ENCODE results near the gene CD47.

CD47 gene

DNA sequence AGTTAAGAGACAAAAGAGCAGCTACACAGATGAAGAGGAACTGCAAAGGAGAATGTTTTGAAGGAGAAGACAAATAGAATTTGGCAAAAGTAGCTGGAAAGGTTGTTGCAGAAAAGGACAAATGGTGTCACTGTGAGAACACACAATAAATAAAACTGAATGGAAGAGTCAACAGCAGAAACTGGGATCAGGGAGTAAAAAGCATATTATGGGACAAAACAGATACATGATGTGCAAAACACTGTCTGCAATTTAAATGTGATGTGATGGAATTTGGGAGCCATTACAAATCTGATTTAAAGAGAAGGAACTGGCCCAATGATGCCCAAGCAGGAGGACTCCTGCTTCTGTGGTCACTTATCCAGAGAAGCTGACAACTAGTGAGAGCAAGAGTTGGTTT is 46.1 kb downstream of the CD47 start:
- no peak for DNase-seq

DNA sequence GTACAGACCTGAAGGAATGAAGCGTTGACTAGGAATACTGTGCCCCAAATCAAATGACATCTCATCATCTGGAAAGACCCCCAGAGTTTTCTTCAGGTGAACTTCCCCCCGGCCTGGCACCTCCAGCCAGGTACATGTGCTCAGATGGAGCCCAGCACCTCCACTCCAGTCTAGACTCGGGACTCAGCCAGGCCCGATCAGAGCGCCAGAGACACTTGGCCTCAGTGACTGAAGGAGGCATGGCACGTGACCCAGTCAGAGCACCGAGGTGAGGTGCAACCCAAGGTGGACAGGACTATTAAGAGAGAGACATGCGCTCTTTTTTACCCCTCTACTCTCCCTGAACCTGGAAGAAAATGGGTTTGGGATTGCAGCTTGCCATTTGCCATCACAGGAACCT is 48.5 kb downstream of the CD47 start:
- DNase-seq = no peak

DNA sequence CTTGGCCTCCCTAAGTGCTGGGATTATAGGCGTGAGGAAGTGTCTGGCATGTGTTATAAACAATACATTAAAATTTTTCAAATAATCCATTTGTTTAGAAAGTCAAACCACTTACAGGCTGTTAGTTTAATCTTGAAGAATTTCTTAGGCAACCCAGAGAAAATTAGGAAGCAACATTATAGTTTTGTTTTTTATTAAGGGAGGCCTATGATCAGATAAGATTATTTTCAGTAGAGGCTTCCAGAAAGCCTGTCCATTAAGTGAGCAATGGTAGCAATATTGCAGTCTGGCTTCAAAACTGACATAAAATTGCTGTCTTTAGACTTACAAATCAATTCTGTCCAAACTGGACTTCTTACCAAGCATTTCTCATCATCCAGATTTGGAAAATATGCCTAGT is 49.6 kb downstream of the CD47 start:
- DNase-seq = no peak

DNA sequence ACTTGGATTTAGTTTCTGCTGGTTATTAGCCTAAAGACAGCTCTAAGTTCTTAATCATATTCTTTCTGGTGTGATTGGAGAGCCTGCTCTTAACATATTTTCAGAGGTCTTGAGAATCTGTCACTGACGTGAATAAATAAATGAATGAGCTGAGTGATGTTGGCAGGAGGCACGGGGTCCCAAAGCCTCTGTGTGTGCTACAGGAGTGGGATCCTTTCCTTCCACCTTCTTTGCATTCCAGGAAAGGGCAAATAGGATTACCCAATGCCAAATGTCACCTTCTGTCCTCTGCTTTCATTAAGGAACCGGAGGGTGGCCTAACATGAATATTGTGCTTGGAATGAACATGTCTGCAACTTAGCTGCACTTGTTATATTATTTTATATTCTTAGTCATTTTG is 53.1 kb downstream of the CD47 start:
- no peak for DNase-seq

DNA sequence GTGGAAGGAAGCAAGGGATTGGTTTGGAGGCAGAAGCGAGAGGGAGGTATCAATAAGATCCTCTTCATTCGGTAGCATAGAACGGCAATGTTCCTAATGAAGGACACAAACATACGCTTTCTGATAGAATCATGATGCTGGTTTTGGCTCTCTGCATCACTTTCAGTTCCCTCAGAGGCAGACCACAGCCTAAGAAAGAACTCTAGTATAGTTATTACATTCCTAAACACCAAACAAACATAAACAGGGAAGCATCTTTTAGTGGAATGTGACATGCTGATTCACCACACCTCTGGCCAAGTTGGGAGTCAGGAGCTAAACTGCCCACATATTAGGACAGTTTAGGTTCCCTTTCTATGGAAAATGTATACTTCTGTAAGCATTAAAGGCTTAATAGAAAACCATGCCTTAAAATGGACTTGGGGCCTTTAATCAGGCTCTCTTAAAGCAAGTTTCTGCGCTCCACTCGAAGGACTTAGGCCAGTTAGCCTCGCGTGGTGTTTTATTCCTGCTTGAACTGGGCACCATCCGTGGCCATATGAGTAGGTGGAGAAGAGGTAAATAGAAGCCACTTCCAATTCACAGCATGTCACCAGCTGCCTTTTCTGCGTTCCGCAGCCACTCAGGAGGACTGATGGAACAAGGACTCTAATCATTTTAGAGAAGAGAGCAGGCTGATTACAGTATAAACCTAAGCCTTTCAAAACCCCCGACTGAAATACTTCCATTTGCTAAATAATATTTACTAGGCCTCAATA is 53.7 kb downstream of the CD47 start:
- DNase-seq = no peak

DNA sequence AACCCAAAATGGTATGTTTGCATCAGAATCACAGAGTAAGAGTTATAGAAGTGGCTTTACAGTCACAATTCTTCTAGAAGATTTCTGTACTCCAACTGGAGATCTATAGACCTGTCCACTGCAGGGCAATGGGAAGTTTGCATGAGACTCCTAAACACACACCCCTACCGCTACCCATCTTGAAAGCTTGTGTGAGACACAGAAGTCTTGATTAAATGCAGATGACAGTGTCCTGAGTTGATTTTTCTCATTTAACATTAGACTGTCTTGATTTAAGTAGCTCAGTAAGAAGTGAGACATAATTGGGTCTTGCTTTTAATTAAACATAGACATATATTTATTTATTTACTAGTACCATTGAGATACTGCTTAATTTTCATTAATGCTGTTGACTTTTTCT is 54.4 kb downstream of the CD47 start:
- DNase-seq = no peak

DNA sequence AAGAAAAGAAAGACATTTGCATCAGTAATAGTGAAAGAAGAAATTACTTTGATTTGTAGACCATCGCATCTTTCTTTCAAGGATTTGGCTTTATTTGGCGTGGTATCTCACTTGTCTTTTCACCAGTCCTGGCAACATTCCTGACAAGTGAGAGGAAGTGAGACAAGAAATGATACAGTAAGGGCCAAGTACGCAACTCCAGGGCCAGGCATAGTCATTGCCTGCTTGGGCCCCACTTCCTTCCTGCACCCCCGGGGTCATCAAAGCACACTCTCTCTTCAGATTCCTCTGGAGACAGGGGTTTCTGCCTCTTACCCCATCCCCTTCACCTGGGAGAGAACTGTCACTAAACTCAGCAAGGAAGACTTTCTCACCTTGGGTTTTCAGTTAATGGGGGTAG is 55.1 kb downstream of the CD47 start:
- DNase-seq = no peak

DNA sequence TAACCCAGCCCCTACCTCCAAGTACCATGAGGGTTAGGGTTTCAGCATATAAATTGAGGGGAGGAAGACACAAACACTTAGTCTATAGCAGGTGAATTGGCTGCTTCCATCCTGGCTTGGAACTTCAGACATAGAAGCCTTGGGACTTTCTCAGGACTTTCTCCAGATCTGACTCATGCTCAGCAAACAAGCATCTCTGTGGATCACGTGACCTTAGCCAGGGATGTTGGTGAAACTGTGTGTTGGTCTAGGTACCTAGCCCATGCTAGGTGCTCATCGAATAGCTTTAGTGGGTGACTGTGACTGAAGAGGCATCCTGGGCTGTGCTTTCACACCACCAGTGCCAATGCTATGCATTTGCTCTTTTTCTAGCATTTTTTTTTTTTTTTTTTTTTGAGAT is 58.9 kb downstream of the CD47 start:
- no peak for DNase-seq

DNA sequence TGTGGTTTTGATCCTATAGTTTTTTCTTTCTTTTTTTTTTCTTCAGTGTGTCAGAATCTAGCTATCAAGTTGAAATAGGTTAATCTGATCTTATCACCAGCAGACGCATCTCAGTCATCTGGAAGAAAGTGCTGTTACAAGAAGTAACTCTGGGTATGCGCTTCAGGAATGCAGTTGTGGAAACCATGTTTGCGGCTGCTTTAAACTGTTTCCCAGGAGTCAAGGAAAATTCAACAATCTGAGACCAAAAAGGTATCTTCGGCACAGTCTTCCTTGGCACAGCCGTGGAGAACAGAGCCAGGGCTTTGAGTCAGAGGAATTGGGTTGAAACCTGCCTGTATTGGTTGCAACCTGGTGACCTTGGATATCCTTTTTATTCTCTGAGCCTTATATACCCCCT is 59.9 kb downstream of the CD47 start:
- DNase-seq = no peak

DNA sequence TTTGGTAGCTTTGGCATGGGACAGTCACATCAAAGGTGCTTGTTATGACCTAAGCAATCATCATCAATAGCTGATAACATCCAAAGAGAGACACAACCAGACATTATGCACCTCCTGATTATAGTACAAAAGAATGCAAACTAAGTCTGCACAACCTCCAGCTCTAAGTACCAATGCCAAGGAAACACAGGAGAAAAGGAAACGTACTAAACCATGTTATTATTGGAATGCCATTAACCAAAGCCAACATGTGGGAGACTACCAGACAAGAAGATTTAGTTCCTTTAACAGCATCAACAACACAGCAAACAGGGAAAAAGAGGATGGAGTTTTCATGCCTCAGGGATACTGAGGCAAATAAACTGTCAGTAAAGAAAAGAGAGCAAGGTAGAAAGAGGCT is 61.4 kb downstream of the CD47 start:
- DNase-seq = no peak

DNA sequence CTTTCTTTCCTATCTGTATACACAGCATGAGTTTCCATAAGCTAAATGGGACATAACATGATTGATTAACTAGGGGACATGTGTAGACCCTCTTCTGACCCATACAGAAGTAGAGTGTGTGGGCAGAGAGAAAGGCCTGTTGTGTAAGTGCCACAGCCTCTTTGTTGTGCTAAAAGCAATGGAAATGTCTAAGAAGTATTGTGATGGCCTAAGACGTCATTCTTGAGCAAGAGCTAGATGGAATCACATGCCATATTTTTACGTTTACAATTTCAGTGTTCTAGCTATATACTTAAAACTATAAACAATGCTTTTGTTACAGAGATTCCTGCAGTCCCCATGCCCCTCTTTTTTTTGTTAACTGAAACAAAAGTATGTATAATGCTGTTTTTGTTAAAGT is 61.9 kb downstream of the CD47 start:
- DNase-seq = no peak

DNA sequence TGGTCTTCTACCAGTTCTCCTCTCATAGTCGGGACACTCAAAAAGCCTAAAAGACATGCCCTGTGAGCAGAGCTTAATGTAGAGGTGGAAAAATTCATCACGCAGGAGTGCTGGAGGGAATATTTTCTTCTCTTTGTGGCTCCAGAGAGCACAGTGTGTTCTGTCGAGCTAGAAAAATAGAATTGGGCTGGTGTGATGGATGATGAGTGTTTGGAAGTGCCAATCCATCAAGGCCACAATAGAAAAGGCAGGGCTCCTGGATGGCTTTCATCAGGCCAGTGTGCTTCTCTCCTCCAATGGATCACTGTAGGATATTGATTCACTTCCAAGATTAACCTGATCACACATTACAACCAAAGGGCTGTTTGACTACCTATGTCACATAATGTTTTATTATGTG is 65.7 kb downstream of the CD47 start:
- no peak for DNase-seq

DNA sequence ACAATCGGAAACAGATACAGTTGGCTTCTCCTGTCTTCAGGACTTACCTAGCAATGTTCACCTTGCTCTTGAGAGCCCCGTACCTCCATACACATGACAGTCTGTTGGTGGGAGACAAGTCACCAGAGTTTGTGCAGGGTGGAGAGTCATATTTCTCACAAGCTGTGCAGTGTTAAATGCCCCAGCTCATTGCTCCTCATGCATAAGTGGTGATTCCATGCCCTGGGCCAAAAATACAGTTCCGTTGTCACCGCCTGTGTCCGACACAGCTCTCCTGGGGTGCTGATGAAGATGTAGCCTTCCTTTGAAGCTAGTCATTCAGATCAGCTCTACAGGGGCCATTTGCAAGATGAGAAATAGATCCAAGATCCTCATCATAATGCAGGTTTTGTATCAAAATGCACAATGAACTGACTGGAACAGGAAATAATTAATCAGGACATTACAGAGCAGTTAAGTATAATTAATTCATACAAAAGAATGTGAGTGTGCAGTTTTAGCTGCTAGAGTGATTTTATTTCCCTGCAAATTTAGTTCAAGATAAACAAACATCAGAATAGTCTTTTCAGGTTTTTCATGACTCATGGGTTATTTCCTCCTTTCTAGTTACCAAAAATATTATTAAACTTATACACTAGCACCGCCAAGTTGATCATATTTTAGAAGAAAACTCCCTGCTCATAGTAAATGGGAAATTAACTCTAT is 66.5 kb downstream of the CD47 start:
- DNase-seq = no peak

DNA sequence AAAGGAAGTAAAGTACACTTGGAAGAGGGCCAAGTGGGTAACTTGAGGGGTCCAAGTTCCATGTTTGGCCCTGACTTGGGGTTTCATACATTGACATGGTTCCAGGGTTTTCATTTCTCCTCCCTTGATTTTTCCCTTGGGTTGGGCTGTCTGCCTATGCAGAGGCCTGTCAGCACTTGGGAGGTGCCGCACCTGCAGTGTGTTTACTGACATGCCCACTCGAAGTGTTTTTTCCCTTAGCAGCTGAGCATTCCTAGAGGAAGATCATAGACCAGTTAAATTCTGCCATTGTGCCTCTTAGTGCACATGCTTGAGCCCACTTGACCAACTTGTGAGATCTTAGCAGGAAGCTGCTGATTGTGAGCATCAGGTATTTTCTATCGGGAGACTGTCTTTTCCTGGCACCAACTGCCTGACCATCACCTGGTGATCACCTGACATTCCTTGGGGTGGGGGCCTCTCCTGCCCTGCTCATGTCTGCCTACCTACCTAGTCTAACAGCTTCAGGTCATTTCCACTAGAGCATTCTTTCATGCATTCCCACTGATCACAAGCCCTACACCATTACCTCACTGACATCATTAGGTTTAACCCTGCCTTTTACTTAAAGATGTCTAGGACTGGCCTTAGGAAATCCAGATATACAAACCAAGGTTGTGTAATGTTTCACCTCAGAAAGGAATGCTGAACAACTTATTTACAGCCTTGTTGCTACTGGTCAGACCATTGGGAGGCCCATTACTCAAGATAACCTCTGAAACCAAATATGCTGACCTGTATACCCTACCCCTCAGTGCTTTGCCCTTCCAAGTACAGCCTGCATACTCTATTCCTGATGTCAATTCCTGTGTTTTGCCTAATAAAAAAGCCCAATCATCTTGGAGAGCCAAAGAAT is 68.3 kb downstream of the CD47 start:
- no peak for DNase-seq

DNA sequence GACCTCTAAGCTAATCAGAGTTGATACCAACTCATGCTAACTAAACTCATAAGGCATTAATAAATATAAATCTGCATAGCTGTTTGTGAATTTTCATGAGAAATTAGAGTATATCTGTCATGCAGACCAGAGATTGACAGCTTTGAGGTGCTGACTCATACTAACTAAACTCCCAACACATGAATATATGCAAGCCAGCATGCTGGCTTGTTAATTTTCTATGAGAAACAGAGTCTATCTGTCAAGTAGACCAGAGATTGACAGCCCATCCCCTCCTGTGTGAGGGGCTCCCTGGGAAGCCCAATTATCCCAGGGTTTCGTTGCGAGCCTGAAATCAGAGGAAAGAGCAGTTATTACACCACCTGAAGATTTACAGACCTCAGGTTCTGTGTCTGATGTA is 69.3 kb downstream of the CD47 start:
- no peak for DNase-seq

DNA sequence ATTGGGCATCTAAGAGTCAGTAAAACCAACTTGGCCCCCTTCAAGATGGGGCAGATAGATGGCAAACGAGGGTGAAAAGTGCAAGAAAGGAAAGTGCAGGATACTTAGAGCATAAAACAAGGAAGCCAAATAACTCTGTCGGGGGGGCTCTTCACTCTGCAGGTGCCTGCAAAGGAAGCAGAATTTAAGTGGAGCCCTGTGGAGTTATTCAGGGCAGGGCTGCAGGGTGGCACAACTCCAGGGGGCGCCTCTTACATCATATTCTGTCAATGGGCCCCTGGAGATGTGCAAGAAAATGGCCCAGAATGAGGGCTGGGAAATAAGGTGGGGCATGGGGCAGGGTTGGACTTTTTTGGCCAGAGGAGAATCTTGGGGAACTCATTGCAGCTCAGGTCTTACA is 69.7 kb downstream of the CD47 start:
- DNase-seq = no peak

DNA sequence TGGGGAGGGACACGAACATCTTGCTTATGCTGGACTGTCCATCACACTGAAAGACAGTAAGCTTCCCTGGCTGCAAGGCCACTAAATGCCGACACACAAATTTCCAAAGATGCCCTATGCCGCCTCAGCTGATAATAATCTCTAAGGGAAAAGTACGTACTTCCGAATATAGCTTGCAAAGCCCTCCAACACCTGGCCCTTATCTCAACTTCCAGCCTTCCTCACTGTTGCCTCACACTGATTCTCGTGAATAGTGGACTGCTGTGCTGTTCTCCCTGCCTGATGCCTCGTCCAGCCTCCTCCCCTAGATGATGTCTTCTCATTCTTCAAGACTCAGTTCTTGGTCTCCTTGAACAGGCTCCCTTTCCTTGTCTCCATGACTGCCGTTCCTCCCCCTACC is 72.3 kb downstream of the CD47 start:
- no peak for DNase-seq

DNA sequence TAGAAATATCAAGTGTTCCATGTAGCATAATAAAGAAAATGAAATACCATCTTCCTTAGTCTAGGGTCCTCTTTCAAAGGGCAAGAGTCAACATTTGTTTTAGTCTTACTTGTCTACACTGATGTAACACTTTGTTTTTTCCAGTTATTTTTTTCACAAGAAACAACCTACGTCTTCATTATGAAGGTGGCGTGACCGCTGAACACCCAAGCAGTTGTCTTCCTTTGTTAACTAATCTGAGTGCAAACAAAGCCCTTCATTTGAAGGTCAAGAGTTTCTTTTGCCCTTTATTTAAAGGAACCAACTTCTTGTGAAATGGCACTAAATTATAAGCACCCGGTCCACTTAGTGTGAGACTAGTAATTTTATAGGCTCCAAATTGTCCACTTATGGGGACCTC is 73.2 kb downstream of the CD47 start:
- DNase-seq = no peak

DNA sequence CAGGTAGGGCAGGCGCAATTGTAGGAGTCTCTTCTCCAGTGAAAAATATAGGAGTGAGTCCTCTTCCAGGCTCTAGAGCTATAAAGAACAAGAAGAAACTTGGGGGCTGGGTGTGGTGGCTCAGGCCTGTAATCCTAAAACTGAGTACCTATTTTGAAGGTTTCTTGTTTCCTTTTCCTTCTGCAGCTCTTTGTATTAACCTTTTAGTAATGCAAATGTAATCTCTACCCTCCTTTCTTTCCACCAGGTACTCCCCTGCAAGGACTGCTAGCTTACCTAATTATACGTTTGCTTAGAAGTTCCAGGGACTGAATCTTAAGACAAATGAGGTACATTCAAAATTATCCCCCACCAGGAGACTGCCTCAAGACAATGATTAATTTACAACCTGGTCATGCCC is 75.9 kb downstream of the CD47 start:
- DNase-seq = no peak

DNA sequence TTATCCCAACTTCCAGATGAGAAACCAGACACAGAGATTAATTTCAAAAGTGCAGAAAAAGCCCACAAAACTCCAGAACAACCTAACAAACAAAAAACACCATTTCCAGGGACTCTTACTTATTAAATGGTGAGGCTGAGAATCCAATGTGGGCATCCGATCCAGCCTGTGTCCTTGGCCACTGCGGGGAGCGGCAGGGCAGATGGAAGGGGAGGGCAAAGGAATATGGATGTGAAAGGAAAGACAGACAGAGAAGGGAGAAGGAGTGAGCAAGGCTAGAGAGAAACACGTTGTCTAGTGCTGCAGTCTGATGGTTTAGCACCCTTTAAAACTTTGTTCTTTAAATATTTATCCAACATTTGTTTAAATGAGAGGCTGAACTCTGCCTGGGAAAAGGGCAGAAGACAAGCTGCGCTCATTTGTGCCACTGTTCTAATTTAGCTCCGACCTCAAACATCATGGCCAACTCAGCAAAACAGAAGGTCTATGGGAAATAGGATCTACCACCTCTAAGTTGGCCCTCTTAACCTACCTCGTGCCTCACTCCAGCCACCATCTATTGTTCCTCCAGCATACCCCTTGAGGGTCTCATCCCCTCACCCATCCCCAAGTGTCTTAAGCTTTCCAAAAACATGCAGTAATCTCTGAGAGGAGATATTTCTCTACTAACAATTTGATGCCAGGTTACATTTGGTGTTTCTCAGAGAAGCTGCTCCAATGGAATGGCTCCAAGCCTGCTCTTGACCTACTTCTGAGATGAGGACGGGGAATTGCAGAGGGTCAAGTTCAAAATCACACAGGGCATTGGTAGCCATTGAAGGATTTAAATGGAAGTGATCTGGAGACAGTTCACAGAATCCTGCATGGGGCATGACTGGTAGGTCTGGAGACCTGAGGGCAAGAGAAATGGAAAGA is 77.4 kb downstream of the CD47 start:
- DNase-seq = no peak

DNA sequence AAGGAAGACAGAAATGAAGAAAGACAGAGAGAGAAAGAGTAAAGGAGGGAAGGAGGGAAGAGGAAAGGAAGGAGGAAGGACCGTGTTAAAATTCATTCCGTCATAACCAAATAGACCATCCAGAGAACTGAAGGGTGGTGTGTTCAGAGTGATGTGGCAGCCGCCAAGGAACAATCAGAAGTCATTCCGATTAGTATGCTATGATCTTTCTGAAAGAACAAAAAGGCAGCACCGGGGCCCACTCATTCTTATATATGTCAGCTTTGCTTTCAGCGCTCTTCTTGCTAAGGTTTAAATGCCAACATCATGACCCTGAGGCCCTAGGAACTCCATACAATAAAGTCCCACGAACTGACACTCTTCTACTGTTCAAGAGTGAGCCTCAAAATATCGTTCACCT is 78.5 kb downstream of the CD47 start:
- no peak for DNase-seq

DNA sequence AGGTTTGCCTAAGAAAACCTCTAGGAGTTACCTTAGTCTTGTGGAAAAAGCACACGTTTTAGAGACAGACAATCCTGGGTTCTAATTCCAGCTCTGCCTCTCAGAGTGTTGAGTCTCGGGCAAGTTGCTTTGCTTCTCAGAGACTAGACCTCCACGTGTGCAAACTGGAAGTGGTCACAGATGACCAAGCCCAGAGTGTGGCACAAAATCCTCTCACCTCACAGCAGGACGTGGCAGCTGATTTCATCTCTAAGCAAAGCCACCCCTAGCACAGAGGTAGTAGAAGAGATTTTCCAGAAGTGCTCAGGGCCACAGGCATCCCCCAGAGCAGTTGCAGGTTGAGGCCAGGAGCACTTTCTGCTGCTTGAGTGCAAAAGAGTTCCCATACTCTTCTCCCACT is 79.2 kb downstream of the CD47 start:
- no peak for DNase-seq

Data from AML-193 (cell line).